ENCODE results near the gene FAM25G.
"Not testable (repeated sequence)": the region's sequence is repeated elsewhere in the genome, so short reads cannot be mapped to it uniquely, and the experiment has no call there.

The FAM25G gene

GRCh38 chr10:47465216-47465917, 26.1 kb downstream of the FAM25G start:
- not testable (repeated sequence) for DNase-seq (ENCODE audit: low read depth in 2 of 2, low spot score in 1 of 2)

- not testable (repeated sequence) for DNase-seq (ENCODE audit: low read depth in 2 of 2, low spot score in 1 of 2)
Observed at GRCh38 chr10:47462577-47463358, 28.7 kb downstream of the FAM25G start.

GRCh38 chr10:47461261-47461687, 30.2 kb downstream of the FAM25G start:
- DNase-seq (ENCODE audit: low read depth in 2 of 2, low spot score in 1 of 2) = not testable (repeated sequence)

- no peak for DNase-seq (ENCODE audit: low read depth in 2 of 2, low spot score in 1 of 2)
Observed at GRCh38 chr10:47458466-47459154, 32.9 kb downstream of the FAM25G start.

- no peak for DNase-seq (ENCODE audit: low read depth in 2 of 2, low spot score in 1 of 2)
Observed at GRCh38 chr10:47457826-47458225, 33.7 kb downstream of the FAM25G start.

GRCh38 chr10:47457528-47457820, 34.0 kb downstream of the FAM25G start:
- DNase-seq (ENCODE audit: low read depth in 2 of 2, low spot score in 1 of 2) = no peak

GRCh38 chr10:47456794-47457527, 34.5 kb downstream of the FAM25G start:
- no peak for DNase-seq (ENCODE audit: low read depth in 2 of 2, low spot score in 1 of 2)

- DNase-seq (ENCODE audit: low read depth in 2 of 2, low spot score in 1 of 2) = no peak
Observed at GRCh38 chr10:47456079-47456785, 35.3 kb downstream of the FAM25G start.

GRCh38 chr10:47455350-47456078, 36.0 kb downstream of the FAM25G start:
- DNase-seq (ENCODE audit: low read depth in 2 of 2, low spot score in 1 of 2) = not testable (repeated sequence)

GRCh38 chr10:47454780-47455058, 36.8 kb downstream of the FAM25G start:
- no peak for DNase-seq (ENCODE audit: low read depth in 2 of 2, low spot score in 1 of 2)

- DNase-seq (ENCODE audit: low read depth in 2 of 2, low spot score in 1 of 2) = no peak
Observed at GRCh38 chr10:47454008-47454779, 37.3 kb downstream of the FAM25G start.

- no peak for DNase-seq (ENCODE audit: low read depth in 2 of 2, low spot score in 1 of 2)
Observed at GRCh38 chr10:47453141-47454007, 38.1 kb downstream of the FAM25G start.

GRCh38 chr10:47452495-47453140, 38.9 kb downstream of the FAM25G start:
- DNase-seq (ENCODE audit: low read depth in 2 of 2, low spot score in 1 of 2) = no peak

- no peak for DNase-seq (ENCODE audit: low read depth in 2 of 2, low spot score in 1 of 2)
Observed at GRCh38 chr10:47451998-47452494, 39.5 kb downstream of the FAM25G start.

GRCh38 chr10:47451273-47451997, 40.1 kb downstream of the FAM25G start:
- no peak for DNase-seq (ENCODE audit: low read depth in 2 of 2, low spot score in 1 of 2)

- DNase-seq (ENCODE audit: low read depth in 2 of 2, low spot score in 1 of 2) = no peak
Observed at GRCh38 chr10:47450442-47450841, 41.1 kb downstream of the FAM25G start.

- DNase-seq (ENCODE audit: low read depth in 2 of 2, low spot score in 1 of 2) = no peak
Observed at GRCh38 chr10:47449979-47450378, 41.5 kb downstream of the FAM25G start.
